GM18873 (cell line): ENCODE results near the gene ANGPT4.

Experiments
- ATAC-seq: cut with Tn5 transposase; IDR thresholded peaks from one replicate; pipeline ENCODE4 v1.9.1; 2021; ENCODE audit warnings: mild to moderate bottlenecking, moderate library complexity, moderate number of reproducible peaks; ENCODE audit not compliant: unreplicated experiment, low FRiP score

The ANGPT4 gene

GRCh38 chr20:916125-916799 lies at the start of gene ANGPT4:
Gene ANGPT4, minus strand, starts transcription at chr20:916334. Its CDS starts 120 bp downstream, at chr20:916214.
- ATAC-seq: no peak

GRCh38 chr20:963795-964194 lies 47.7 kb upstream of the ANGPT4 start:
- ATAC-seq: no peak

GRCh38 chr20:962683-963082 lies 46.5 kb upstream of the ANGPT4 start:
- ATAC-seq: no peak

GRCh38 chr20:962223-962622 lies 46.1 kb upstream of the ANGPT4 start:
- ATAC-seq: no peak

- no peak for ATAC-seq
Measured at GRCh38 chr20:961768-962167, 45.6 kb upstream of the ANGPT4 start.

- ATAC-seq: no peak
Measured at GRCh38 chr20:959996-960615, 44.0 kb upstream of the ANGPT4 start.

GRCh38 chr20:958936-959815 lies 43.0 kb upstream of the ANGPT4 start:
- ATAC-seq: no peak

GRCh38 chr20:957544-957943 lies 41.4 kb upstream of the ANGPT4 start:
- no peak for ATAC-seq

- no peak for ATAC-seq
Measured at GRCh38 chr20:956330-956951, 40.3 kb upstream of the ANGPT4 start.

- ATAC-seq: no peak
Measured at GRCh38 chr20:955656-956055, 39.5 kb upstream of the ANGPT4 start.

- no peak for ATAC-seq
Measured at GRCh38 chr20:955111-955510, 39.0 kb upstream of the ANGPT4 start.

- ATAC-seq: no peak
Measured at GRCh38 chr20:953742-954141, 37.6 kb upstream of the ANGPT4 start.

- no peak for ATAC-seq
Measured at GRCh38 chr20:952196-952795, 36.2 kb upstream of the ANGPT4 start.

GRCh38 chr20:951384-952169 lies 35.4 kb upstream of the ANGPT4 start:
- no peak for ATAC-seq

- no peak for ATAC-seq
Measured at GRCh38 chr20:949717-950116, 33.6 kb upstream of the ANGPT4 start.

- no peak for ATAC-seq
Measured at GRCh38 chr20:946826-947225, 30.7 kb upstream of the ANGPT4 start.

GRCh38 chr20:945841-946240 lies 29.7 kb upstream of the ANGPT4 start:
- ATAC-seq: no peak

- no peak for ATAC-seq
Measured at GRCh38 chr20:944774-945410, 28.8 kb upstream of the ANGPT4 start.

GRCh38 chr20:944148-944547 lies 28.0 kb upstream of the ANGPT4 start:
- ATAC-seq: no peak
